Natural killer cell (primary cell): ENCODE results near the gene PGS1. TPM values are rescaled to one million over a fixed set of nuclear protein-coding genes. Genes with fewer than 3 reads are reported as not detected.

Experiments used
- ATAC-seq, 3 donors: fragments of 150-1000 bp in 2 of 3; fragments of 200-7000 bp in 1 of 3; cut with Tn5 transposase; 1 replicate in 1 of 3; 2 replicates in 2 of 3; pipeline ENCODE4 v1.10.0; 2021; ENCODE audit warnings: mild to moderate bottlenecking in 2 of 3, moderate library complexity in 2 of 3
- DNase-seq, 2 donors: peaks; one replicate each; pipeline versions ENCODE4 v3.0.0 to v3.0.0-alpha.2; 2013 to 2021; ENCODE audit warnings: mixed read lengths in 1 of 2
- H3K27ac ChIP-seq: one replicate; pipeline ENCODE4 v1.5.1; 2013; ENCODE audit warnings: mild to moderate bottlenecking, low read length
- H3K27me3 ChIP-seq: one replicate; pipeline ENCODE4 v1.6.1; 2013; ENCODE audit warnings: low read length; ENCODE audit not compliant: control insufficient read depth, insufficient read depth
- H3K36me3 ChIP-seq: one replicate; pipeline ENCODE4 v1.6.1; 2013; ENCODE audit warnings: low read length; ENCODE audit not compliant: control insufficient read depth, insufficient read depth
- H3K4me1 ChIP-seq: one replicate; pipeline ENCODE4 v1.6.1; 2013; ENCODE audit warnings: low read length; ENCODE audit not compliant: control insufficient read depth, insufficient read depth
- H3K4me3 ChIP-seq: one replicate; pipeline ENCODE4 v1.5.1; 2013; ENCODE audit warnings: low read length
- H3K9me3 ChIP-seq: one replicate; pipeline ENCODE4 v1.6.1; 2013; ENCODE audit warnings: low read length; ENCODE audit not compliant: control insufficient read depth, insufficient read depth
- H3K27ac Mint-ChIP-seq, 2 donors: one replicate each; pipeline ENCODE4 v1.8.0; 2022; ENCODE audit warnings: mild to moderate bottlenecking in 2 of 2, mixed read lengths in 2 of 2, moderate library complexity in 1 of 2
- H3K27me3 Mint-ChIP-seq, 2 donors: one replicate each; pipeline ENCODE4 v1.8.0; 2022; ENCODE audit warnings: low read depth in 2 of 2, mixed read lengths in 2 of 2
- H3K36me3 Mint-ChIP-seq: one replicate; pipeline ENCODE4 v1.8.0; 2022; ENCODE audit warnings: mixed read lengths
- H3K4me1 Mint-ChIP-seq, 2 donors: one replicate each; pipeline ENCODE4 v1.8.0; 2022; ENCODE audit warnings: mixed read lengths in 2 of 2
- H3K4me3 Mint-ChIP-seq: one replicate; pipeline ENCODE4 v1.8.0; 2022; ENCODE audit warnings: mild to moderate bottlenecking, moderate library complexity, mixed read lengths
- H3K9me3 Mint-ChIP-seq, 2 donors: one replicate each; pipeline ENCODE4 v1.8.0; 2022; ENCODE audit warnings: mixed read lengths in 2 of 2
- CTCF ChIP-seq: fragments of 200-600 bp; IDR thresholded peaks from one replicate; pipeline ENCODE4 v1.8.0; 2022; ENCODE audit warnings: antibody characterized with exemption
- WGBS: methylation state at CpG from one replicate; pipeline ENCODE4 v1.1.7; 2013; ENCODE audit warnings: missing lambda C conversion rate; ENCODE audit not compliant: insufficient coverage; 5-methylcytosine and 5-hydroxymethylcytosine counted together
- intact Hi-C: fragments of 100-400 bp; cut with micrococcal nuclease; formaldehyde crosslinking; loops from one replicate; pipeline ENCODE4 v1.14.2; 2022
- total RNA-seq, 4 donors: library from RNA; stranded (reverse); fragments of 120-200 nt in 1 of 4; gene quantifications; one replicate each; pipeline versions ENCODE4 v1.2.3 to v1.2.4, GENCODE V29; 2013 to 2022

PGS1 gene
- total RNA-seq, 3 donors from 2014 or later (not counting 1 experiment from before 2014, with no cell fraction given) = 47.9 to 53.6 (median 48.3) TPM

GRCh38 chr17:78377858-78378224 is 608 bp upstream of the PGS1 start:
- no peak for TF ChIP-seq CTCF
- H3K36me3 ChIP-seq = no peaks in the 10 kb centered on the region
- Mint-ChIP-seq H3K27ac (peak overlapping the region; percentile 84 to 95), H3K4me3 (peak overlapping the region; percentile 91), H3K36me3 (no peaks in the 10 kb centered on the region), H3K9me3 (no peaks in the 10 kb centered on the region), H3K27me3 (no peaks in the 10 kb centered on the region), H3K4me1 (peaks cover 32 to 34% of the 10 kb centered on the region in 2 donors)
- intact Hi-C loops = loop anchor here (2.0 kb wide), 1 partner anchor 17 kb away; the partner anchor contains the start of gene SOCS3
- H3K4me3 ChIP-seq = peak overlapping the region; percentile 90
- no peaks in the 10 kb centered on the region for H3K9me3 ChIP-seq
- DNase-seq = no peak
- 67% methylated on average over 14 of the region's 14 CpGs for WGBS
- H3K4me1 ChIP-seq = peaks cover 41% of the 10 kb centered on the region
- no peak for ATAC-seq
- peak overlapping the region; percentile 66 for H3K27ac ChIP-seq
- H3K27me3 ChIP-seq = no peaks in the 10 kb centered on the region

GRCh38 chr17:78379131-78379491 is 662 bp downstream of the PGS1 start:
- 3% methylated on average over 6 of the region's 7 CpGs for WGBS
- H3K36me3 ChIP-seq = no peaks in the 10 kb centered on the region
- H3K4me1 Mint-ChIP-seq = peaks cover 44 to 45% of the 10 kb centered on the region in 2 donors
- DNase-seq (peak in 1 of 2 donors; percentile 28), ATAC-seq (no peak)
- intact Hi-C loops = loop anchor here (2.0 kb wide), 1 partner anchor 18 kb away; the partner anchor contains the start of gene SOCS3
- H3K27me3 Mint-ChIP-seq = no peaks in the 10 kb centered on the region
- no peak for TF ChIP-seq CTCF
- H3K36me3 Mint-ChIP-seq = no peaks in the 10 kb centered on the region
- H3K4me1 ChIP-seq = peaks cover 45% of the 10 kb centered on the region
- H3K27me3 ChIP-seq = no peaks in the 10 kb centered on the region
- peak overlapping the region; percentile 90 for H3K4me3 ChIP-seq
- peak overlapping the region; percentile 63 for H3K27ac ChIP-seq
- peak overlapping the region; percentile 91 for H3K4me3 Mint-ChIP-seq
- no peaks in the 10 kb centered on the region for H3K9me3 Mint-ChIP-seq
- H3K9me3 ChIP-seq = no peaks in the 10 kb centered on the region
- H3K27ac Mint-ChIP-seq = peak overlapping the region; percentile 84 to 95

- intact Hi-C loops = no loop called here
- no peaks in the 10 kb centered on the region for H3K9me3 ChIP-seq
- no peaks in the 10 kb centered on the region for H3K27me3 Mint-ChIP-seq
- H3K4me1 ChIP-seq = peaks cover 58% of the 10 kb centered on the region
- DNase-seq (peak in 1 of 2 donors; percentile 20), ATAC-seq (no peak)
- no peak overlapping the region for H3K4me3 ChIP-seq
- peak overlapping the region; percentile 91 for H3K4me3 Mint-ChIP-seq
- no peaks in the 10 kb centered on the region for H3K27me3 ChIP-seq
- no peaks in the 10 kb centered on the region for H3K36me3 Mint-ChIP-seq
- H3K9me3 Mint-ChIP-seq = no peaks in the 10 kb centered on the region
- no peak for TF ChIP-seq CTCF
- peak overlapping the region; percentile 47 to 49 for H3K27ac Mint-ChIP-seq
- no peaks in the 10 kb centered on the region for H3K36me3 ChIP-seq
- H3K27ac ChIP-seq = no peak overlapping the region
- H3K4me1 Mint-ChIP-seq = peaks cover 53 to 56% of the 10 kb centered on the region in 2 donors
- WGBS = 88% methylated on average over 5 of the region's 5 CpGs
Observed at GRCh38 chr17:78380370-78380769, 1.9 kb downstream of the PGS1 start.
